Activated CD4-positive, alpha-beta memory T cell treated with anti-CD3 and anti-CD28 coated beads, Interleukin-2, amount 10 ng/mL, durations not matched to agents 7 days and 5 days (primary cell): ENCODE results near the gene SND1. TPM values are rescaled to one million over a fixed set of nuclear protein-coding genes. Genes with fewer than 3 reads are reported as not detected.

ENCODE experiments used
- CTCF ChIA-PET: fragments of 350-600 bp; sonication (Branson Sonifier 250); formaldehyde crosslinking; loops from one replicate; lab custom pipeline; 2021; ENCODE audit warnings: antibody characterized with exemption, inconsistent platforms; lab: Charles Lee
- POLR2A ChIA-PET: fragments of 350-600 bp; sonication (Branson Sonifier 250); formaldehyde crosslinking; loops from one replicate; lab custom pipeline; 2021; ENCODE audit warnings: antibody characterized with exemption; lab: Charles Lee
- DNase-seq: peaks from one replicate; pipeline ENCODE4 v3.0.0-alpha.2; 2020
- H3K27ac Mint-ChIP-seq: one replicate; pipeline ENCODE4 v1.8.0; 2021; ENCODE audit warnings: mild to moderate bottlenecking, mixed read lengths
- H3K27me3 Mint-ChIP-seq: one replicate; pipeline ENCODE4 v1.8.0; 2021; ENCODE audit warnings: mixed read lengths
- H3K36me3 Mint-ChIP-seq: one replicate; pipeline ENCODE4 v1.8.0; 2021; ENCODE audit warnings: low read depth, mixed read lengths
- H3K4me1 Mint-ChIP-seq: one replicate; pipeline ENCODE4 v1.8.0; 2021; ENCODE audit warnings: mixed read lengths
- H3K4me3 Mint-ChIP-seq: one replicate; pipeline ENCODE4 v1.8.0; 2021; ENCODE audit warnings: mild to moderate bottlenecking, mixed read lengths
- H3K9me3 Mint-ChIP-seq: one replicate; pipeline ENCODE4 v1.8.0; 2021; ENCODE audit warnings: mixed read lengths
- total RNA-seq, 2 experiments: library from RNA; stranded (reverse); gene quantifications; one replicate each; pipeline ENCODE4 v1.2.3, GENCODE V29; 2021

SND1 gene
- total RNA-seq, 2 experiments from 2014 or later, result 171 to 175 TPM

DNA sequence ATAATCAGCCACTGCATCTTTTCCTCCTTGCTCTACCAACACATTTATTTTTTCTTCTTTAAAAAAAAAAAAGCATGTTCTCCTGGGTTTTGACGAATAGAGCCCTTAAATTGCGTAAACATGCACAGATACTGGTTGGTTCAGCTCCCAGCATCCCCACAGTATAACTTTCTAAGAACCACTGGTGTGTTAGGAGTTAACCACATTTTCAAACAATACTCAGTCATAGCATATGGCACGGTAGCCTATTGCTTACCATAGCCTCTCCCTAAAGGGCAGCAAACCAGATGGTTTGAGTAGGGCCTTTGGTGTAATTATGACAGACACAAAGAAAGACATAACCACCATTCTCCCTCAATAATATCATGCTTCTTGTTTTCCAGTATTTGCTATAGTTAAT lies 234.3 kb downstream of the SND1 start:
- ChIA-PET CTCF (interaction anchor here (0.6 kb wide), 1 partner anchor 132 kb away, joined by 3 read pairs; no protein-coding TSS in a partner anchor), POLR2A (no interaction called here)
- no peak for DNase-seq
- H3K9me3 Mint-ChIP-seq, result no peaks in the 10 kb centered on the region
- no peaks in the 10 kb centered on the region for H3K27me3 Mint-ChIP-seq
- no peak overlapping the region for H3K4me3 Mint-ChIP-seq
- H3K27ac Mint-ChIP-seq, result no peak overlapping the region
- peaks cover 19% of the 10 kb centered on the region for H3K36me3 Mint-ChIP-seq
- peaks cover 6% of the 10 kb centered on the region for H3K4me1 Mint-ChIP-seq

DNA sequence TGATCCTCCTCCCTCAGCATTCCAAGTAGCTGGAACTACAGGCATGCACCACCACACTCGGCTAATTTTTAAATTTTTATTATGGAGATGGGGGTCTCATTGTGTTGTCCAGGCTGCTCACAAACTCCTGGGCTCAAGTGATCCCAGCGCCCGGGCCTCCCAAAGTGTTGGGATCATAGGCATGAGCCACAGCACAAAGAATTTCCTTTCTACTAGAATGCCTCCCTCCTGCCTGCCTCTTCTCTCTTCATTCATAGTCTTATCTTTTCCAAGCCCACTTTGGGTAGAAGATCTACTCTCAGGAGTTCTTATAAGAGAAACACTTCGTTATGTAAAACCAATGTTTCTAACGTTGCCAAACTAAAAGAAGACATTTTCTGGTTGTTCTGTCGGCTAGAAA lies 235.1 kb downstream of the SND1 start:
- Mint-ChIP-seq H3K36me3 (peaks cover 23% of the 10 kb centered on the region), H3K9me3 (no peaks in the 10 kb centered on the region)
- CTCF ChIA-PET, result no interaction called here

DNA sequence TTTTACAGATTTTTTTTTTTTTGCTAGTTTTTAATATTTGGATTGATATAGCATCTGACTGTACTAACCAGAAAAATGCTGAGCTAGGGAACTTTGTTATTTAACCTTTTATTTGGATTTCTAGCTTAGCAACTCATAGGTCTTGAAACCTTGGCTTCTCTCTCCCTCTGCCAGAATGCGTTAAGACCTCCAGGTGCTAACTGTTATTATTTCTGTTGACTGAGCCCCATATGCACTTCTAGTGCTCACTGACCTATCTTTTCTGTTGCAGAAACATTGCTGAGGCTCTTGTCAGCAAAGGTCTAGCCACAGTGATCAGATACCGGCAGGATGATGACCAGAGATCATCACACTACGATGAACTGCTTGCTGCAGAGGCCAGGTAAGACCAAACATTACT lies 235.6 kb downstream of the SND1 start:
- CTCF ChIA-PET, result no interaction called here

More for the DNA sequence above, 235.1 kb downstream of the SND1 start:
- DNase-seq, result no peak
- peaks cover 6% of the 10 kb centered on the region for H3K4me1 Mint-ChIP-seq
- H3K27ac Mint-ChIP-seq, result no peak overlapping the region
- POLR2A ChIA-PET, result no interaction called here
- H3K27me3 Mint-ChIP-seq, result no peaks in the 10 kb centered on the region
- no peak overlapping the region for H3K4me3 Mint-ChIP-seq

DNA sequence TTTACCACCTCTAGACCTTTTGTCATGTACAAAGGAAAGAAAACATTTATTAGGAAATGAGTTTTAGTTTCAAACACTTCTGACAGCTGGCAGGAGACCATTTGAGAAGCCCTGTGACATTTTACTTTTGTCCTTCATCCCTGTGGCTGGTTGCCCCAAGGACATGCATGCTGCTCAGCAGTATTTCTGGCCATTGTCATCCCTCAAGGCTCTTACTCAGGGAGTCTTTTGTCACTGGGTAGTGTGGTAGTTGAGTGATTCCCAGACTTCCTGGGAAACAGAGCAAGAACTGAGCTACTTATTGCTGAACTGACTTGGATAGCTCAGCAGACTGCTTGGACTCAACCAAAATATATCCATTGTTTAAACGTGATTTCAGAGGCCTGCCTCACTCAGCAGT lies 236.4 kb downstream of the SND1 start:
- DNase-seq, result no peak
- ChIA-PET CTCF (no interaction called here), POLR2A (no interaction called here)
- Mint-ChIP-seq H3K4me1 (peaks cover 6% of the 10 kb centered on the region), H3K9me3 (no peaks in the 10 kb centered on the region), H3K4me3 (no peak overlapping the region), H3K27me3 (no peaks in the 10 kb centered on the region), H3K27ac (no peak overlapping the region), H3K36me3 (peaks cover 23% of the 10 kb centered on the region)

More for the DNA sequence above, 235.6 kb downstream of the SND1 start:
- Mint-ChIP-seq H3K27ac (no peak overlapping the region), H3K36me3 (peaks cover 23% of the 10 kb centered on the region), H3K4me3 (no peak overlapping the region), H3K9me3 (no peaks in the 10 kb centered on the region), H3K4me1 (peaks cover 6% of the 10 kb centered on the region), H3K27me3 (no peaks in the 10 kb centered on the region)
- DNase-seq, result no peak
- POLR2A ChIA-PET, result no interaction called here

DNA sequence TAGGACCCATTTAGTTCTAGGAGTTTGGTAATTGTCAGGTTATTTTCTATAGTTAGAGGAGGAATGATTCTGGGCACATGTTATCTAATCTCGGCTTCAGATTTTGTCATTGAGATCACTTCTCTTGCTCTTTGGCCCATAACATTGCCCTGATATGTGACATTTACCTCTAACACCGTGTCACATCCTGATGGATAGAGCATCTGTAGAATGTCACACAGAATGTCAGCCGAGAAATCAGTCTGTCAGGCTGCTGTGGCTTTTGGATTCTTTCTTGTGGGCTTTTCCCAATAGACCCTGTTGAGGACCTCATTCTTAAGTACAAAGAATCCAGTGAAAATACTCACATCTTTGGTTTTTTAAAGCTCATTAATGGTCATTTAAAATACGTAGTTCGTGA lies 236.8 kb downstream of the SND1 start:
- CTCF ChIA-PET, result no interaction called here
- Mint-ChIP-seq H3K27me3 (no peaks in the 10 kb centered on the region), H3K4me3 (no peak overlapping the region), H3K36me3 (peaks cover 23% of the 10 kb centered on the region), H3K9me3 (no peaks in the 10 kb centered on the region), H3K4me1 (peaks cover 6% of the 10 kb centered on the region), H3K27ac (no peak overlapping the region)
- DNase-seq, result no peak
- POLR2A ChIA-PET, result no interaction called here

DNA sequence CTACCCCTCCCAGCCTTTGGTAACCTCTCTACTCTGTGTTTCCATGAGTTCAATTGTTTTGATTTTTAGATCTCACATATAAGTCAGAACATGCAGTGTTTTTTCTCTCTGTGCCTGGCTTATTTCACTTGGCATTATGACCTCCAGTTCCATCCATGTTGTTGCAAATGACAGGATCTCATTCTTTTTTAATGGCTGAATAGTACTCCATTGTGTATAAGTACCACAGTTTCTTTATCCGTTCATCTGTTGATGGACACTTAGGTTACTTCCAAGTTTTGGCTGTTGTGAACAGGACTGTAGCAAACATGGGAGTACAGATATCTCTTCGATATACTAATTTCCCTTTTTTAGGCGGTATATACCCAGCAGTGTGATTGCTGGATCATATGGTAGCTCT lies 237.7 kb downstream of the SND1 start:
- ChIA-PET CTCF (no interaction called here), POLR2A (no interaction called here)
- H3K36me3 Mint-ChIP-seq, result peaks cover 23% of the 10 kb centered on the region
- peaks cover 6% of the 10 kb centered on the region for H3K4me1 Mint-ChIP-seq
- H3K27ac Mint-ChIP-seq, result no peak overlapping the region
- no peaks in the 10 kb centered on the region for H3K27me3 Mint-ChIP-seq
- no peak for DNase-seq
- no peak overlapping the region for H3K4me3 Mint-ChIP-seq
- H3K9me3 Mint-ChIP-seq, result no peaks in the 10 kb centered on the region

DNA sequence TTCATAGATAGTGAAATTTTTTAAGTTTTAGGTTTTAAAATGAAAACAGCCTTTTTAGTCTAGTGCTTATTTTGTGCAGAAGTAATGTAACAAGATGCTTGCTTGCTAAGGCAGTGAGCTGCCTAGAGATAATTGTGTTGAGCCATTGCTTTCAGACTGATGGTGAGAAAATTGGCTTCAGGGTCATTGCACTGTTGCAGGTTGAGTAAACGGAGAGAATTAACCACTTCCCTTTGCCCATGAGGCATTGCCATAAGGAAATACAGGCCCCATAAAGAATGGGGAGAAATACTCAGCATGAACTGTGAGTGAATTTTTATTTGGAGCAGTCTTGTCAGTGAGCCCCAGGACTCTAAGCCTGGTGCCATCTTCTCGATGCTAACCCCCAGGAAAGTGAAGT lies 238.7 kb downstream of the SND1 start:
- Mint-ChIP-seq H3K9me3 (no peaks in the 10 kb centered on the region), H3K27me3 (no peaks in the 10 kb centered on the region), H3K27ac (no peak overlapping the region)

DNA sequence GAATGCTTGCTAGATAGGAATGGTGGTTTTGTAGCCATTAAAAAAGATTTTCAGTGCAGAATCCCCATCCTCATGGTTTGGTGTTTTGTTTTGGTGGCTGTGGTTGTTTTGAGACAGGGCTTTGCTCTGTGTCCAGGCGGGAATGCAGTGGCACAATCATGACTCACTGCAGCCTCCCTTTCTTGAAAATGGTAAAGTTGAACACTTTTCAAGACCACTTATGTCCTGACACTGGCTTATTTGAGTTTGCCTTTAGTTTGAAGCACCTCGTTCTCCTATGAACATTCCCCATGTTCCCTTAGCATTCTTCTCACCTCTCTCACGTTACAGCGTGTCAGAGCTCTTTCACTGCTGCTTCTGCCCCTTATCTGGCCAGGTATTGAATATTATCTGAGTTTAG lies 239.2 kb downstream of the SND1 start:
- CTCF ChIA-PET, result interaction anchor here (1.1 kb wide), 1 partner anchor 15 kb away, joined by 3 read pairs; no protein-coding TSS in a partner anchor

More for the DNA sequence above, 238.7 kb downstream of the SND1 start:
- peaks cover 23% of the 10 kb centered on the region for H3K36me3 Mint-ChIP-seq
- ChIA-PET POLR2A (no interaction called here), CTCF (interaction anchor here (1.1 kb wide), 1 partner anchor 15 kb away, joined by 3 read pairs; no protein-coding TSS in a partner anchor)
- H3K4me3 Mint-ChIP-seq, result no peak overlapping the region
- H3K4me1 Mint-ChIP-seq, result peaks cover 6% of the 10 kb centered on the region
- no peak for DNase-seq

DNA sequence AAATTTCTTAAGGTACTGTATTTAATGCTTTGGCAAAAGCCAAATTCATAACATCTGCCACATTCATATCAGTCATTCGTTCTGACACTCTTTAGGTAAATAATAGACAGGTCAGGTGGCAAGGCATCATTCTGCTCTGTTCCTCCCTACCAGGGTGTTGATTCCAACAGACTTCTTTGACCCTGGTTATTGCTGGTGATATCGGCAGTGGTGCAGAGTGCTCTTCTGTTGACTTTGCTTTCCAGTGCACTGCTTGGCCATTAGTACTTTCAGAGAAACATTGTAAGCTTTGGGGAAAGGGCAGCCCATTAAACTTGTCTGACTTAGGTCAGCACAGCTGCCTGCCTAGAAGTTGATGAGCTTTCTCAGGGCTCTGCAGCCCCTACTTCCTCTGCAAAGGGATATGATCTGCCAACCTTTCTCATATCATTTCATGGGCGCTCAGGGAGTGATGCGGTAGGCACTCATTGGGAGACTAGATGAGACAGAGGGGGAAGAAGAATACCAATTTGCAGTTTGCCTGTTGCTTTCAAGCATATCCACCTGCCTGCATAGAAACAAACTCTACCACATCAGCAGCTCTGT lies 240.0 kb downstream of the SND1 start:
- no peak overlapping the region for H3K4me3 Mint-ChIP-seq
- no peak for DNase-seq
- H3K27ac Mint-ChIP-seq, result no peak overlapping the region
- peaks cover 6% of the 10 kb centered on the region for H3K4me1 Mint-ChIP-seq
- peaks cover 23% of the 10 kb centered on the region for H3K36me3 Mint-ChIP-seq
- POLR2A ChIA-PET, result no interaction called here
- H3K9me3 Mint-ChIP-seq, result no peaks in the 10 kb centered on the region
- no peaks in the 10 kb centered on the region for H3K27me3 Mint-ChIP-seq
- CTCF ChIA-PET, result interaction anchor here (1.1 kb wide), 1 partner anchor 14 kb away, joined by 3 read pairs; no protein-coding TSS in a partner anchor

More for the DNA sequence above, 239.2 kb downstream of the SND1 start:
- H3K36me3 Mint-ChIP-seq, result peaks cover 23% of the 10 kb centered on the region
- no peaks in the 10 kb centered on the region for H3K27me3 Mint-ChIP-seq
- DNase-seq, result no peak
- POLR2A ChIA-PET, result no interaction called here
- no peak overlapping the region for H3K4me3 Mint-ChIP-seq
- H3K27ac Mint-ChIP-seq, result no peak overlapping the region
- H3K9me3 Mint-ChIP-seq, result no peaks in the 10 kb centered on the region
- H3K4me1 Mint-ChIP-seq, result peaks cover 6% of the 10 kb centered on the region

DNA sequence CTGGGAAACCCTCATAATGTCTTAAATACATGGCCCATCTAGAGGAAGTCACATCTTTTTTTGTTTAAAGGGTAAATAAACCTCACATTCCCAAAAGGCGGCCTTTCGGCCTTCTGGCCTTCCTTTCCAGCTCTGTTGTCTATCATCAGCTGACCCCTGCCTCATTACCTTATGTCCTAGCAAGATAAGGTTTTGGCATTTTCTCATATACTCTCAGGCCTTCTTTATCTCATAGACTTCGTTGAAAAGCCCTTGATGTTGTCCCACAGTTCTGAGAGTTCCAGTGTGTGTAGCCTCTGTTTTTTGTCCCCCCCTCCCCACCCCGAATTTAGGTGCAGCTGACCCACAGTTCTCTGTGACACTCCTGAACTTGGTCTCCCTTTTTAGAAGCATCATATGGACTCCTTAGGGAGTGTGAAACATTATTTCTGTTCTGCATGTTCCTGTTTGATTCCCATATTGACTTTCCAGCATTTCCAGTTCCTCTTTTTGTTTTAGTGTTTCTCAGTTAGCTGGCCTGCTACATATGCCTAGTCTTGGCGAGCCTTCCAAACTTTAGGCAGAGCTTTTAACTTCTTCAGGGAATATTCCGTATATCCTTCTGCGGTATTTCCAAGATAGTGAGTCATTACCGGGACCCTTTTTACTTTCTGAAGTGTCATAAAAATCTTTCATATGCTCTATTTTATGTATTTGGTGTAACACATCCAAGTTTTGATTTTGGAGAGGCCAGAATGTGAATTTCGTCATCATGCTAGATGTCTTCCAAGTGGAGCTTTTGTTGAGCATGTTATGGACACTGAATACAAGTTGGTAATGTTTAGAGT lies 240.7 kb downstream of the SND1 start:
- Mint-ChIP-seq H3K4me1 (peaks cover 6% of the 10 kb centered on the region), H3K36me3 (peaks cover 23% of the 10 kb centered on the region), H3K27me3 (no peaks in the 10 kb centered on the region), H3K9me3 (no peaks in the 10 kb centered on the region), H3K4me3 (no peak overlapping the region), H3K27ac (no peak overlapping the region)
- DNase-seq, result no peak
- CTCF ChIA-PET, result no interaction called here
- POLR2A ChIA-PET, result no interaction called here

DNA sequence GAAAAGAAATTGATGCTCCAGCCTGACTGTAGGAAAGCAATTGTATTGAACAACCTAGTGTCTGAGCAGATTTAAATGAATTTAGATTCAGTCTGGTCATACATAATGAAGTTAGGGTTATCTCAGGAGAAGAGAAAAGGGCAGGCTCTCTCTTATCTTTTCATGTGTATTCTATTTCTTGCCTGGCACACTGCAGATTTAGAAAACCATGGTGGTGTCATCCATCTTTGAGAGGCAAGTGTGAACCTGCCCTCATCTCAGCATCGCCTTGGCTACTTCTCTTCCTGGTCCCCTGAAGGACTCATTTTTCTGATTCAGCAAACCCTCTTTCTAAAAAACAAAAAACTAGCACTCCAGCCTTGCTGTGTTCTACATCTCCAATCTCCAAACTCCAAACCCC lies 241.6 kb downstream of the SND1 start:
- H3K36me3 Mint-ChIP-seq, result peaks cover 20% of the 10 kb centered on the region
- H3K27me3 Mint-ChIP-seq, result no peaks in the 10 kb centered on the region
- H3K27ac Mint-ChIP-seq, result no peak overlapping the region
- peaks cover 6% of the 10 kb centered on the region for H3K4me1 Mint-ChIP-seq
- CTCF ChIA-PET, result interaction anchor here (0.6 kb wide), 1 partner anchor 33 kb away, joined by 3 read pairs; no protein-coding TSS in a partner anchor
- no peak for DNase-seq
- no peak overlapping the region for H3K4me3 Mint-ChIP-seq
- no peaks in the 10 kb centered on the region for H3K9me3 Mint-ChIP-seq
- POLR2A ChIA-PET, result no interaction called here

DNA sequence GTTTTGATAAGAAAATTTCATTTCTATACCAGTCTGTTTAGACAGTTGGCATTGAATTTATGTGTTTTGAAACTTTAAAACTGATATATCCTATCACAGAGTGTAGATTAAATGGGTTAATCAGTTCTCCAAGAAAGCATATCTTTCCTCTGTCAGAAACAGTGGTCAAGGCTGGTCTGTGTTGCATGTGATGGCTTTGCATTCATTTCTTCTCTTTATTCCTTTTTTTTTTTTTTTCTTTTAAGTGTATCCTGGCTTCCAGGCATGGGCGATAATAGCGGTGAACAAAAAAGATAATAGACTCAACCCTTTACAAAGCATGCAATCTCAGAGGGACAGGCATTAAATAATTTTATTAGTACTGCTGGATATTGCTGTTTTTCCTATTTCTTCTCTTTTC lies 242.6 kb downstream of the SND1 start:
- Mint-ChIP-seq H3K36me3 (peaks cover 26% of the 10 kb centered on the region), H3K4me3 (no peak overlapping the region), H3K9me3 (no peaks in the 10 kb centered on the region), H3K4me1 (peaks cover 10% of the 10 kb centered on the region), H3K27ac (no peak overlapping the region), H3K27me3 (no peaks in the 10 kb centered on the region)
- ChIA-PET POLR2A (no interaction called here), CTCF (no interaction called here)
- no peak for DNase-seq

DNA sequence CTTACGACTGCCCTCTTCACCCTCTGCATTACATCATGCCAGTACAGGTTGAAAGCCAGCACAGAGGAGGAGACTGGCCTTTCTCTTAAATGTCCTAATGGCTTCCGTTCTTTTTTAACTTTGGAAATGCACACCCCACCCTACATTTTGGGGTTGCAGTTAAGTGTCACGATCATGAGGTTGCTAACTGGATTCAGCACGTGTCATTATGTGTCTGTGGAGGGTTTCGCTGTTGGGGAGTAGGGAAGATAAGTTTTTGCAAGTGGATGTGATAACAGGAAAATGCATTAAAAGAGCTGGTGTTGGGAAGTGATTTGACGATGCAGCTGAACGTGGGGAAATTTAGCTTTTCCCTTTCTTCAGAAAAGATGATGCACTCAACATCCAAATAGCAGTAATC lies 243.4 kb downstream of the SND1 start:
- DNase-seq, result no peak
- Mint-ChIP-seq H3K9me3 (no peaks in the 10 kb centered on the region), H3K27me3 (no peaks in the 10 kb centered on the region), H3K4me3 (no peak overlapping the region), H3K36me3 (peaks cover 19% of the 10 kb centered on the region), H3K4me1 (peaks cover 10% of the 10 kb centered on the region), H3K27ac (no peak overlapping the region)
- ChIA-PET CTCF (no interaction called here), POLR2A (no interaction called here)
